ENCODE results near the gene IL18RAP. TPM values are rescaled to one million over a fixed set of nuclear protein-coding genes. Genes with fewer than 3 reads are reported as not detected.

Gene IL18RAP
- total RNA-seq, 1 donor from 2014 or later: not detected

DNA sequence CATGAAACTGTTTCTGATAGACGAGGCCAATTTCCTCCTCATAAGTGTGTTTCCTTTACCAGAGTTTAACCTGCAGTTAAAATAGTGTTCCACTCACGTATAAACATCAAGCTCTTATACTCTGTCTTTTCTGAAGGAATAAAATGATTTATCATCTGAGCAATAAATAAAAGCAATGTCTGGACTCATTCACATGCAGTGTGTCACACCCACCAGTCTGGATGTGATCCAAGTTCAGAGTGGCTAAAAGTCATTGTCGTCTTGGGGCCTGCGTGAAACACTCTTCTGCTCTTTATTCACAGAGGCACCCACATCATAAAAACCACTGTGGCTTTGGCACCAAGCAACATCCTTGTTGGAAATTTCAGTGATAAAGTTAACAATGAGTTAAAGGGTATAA is 30.5 kb downstream of the IL18RAP start:
- no peak for DNase-seq (ENCODE audit: low read depth)

DNA sequence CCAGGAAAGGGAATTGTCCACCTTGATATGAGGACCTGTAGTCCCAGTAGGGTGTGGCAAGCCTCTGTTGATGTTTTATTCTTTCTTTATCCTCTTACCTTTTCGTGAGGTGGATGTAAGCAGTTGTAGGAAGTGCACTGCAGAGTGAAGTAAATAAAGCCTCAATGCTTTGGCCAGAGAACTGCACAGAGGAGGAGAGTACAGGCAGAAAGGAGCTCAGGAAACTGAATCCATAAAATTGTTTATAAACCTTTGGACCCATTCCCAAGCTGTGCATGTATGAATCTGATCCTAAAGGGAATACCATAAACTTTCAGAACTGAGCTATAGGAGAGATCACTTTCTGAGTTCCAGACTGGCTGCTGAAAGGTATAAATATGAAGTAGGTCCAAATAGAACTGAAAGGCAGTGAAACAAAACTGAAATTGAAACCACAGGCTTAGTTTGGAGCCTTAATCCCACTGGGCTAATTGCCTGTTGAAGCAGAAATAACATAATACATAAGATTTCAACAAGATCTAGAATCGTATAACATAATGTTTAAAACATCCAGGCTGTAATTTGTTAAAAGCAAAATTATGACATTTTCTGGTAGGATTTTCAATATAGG is 32.2 kb downstream of the IL18RAP start:
- no peak for DNase-seq (ENCODE audit: low read depth)

DNA sequence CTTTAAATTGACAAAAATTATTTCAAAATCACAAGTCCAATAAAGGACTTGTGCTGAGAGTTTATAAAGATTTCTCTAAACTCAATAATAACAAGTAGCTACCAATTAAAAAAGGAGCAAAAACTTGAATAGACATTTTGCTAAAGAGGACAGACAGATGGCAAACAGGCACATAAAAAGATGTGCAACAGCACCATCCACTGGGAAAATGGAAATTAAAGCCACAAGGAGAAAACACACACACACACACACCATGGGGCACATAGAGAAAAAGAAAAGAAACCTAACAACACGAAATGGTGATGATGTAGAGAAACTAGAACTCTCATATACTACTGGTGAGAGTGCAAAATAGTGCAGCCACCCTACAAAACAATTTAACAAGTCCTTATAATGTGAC is 37.5 kb downstream of the IL18RAP start:
- DNase-seq (ENCODE audit: low read depth): no peak

DNA sequence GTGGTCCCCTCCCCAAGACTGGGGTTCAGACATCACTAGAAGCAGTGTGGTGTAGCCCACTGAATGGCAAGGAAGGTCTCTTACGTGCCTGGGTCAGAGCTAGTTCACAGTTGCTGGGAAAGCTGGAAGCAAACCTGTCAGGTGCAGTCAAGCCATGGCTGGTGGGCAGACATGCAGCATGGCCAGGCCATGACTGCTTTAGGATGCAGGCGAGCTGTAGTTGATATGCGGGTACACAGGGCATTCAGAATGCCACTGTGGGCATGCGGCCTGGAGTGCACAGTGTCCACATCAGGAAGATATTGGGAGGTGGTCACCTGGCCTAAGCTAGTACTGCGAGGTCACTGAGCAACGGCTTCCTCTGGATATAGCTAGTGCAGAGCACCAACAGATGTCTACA is 38.2 kb downstream of the IL18RAP start:
- DNase-seq (ENCODE audit: low read depth): no peak

DNA sequence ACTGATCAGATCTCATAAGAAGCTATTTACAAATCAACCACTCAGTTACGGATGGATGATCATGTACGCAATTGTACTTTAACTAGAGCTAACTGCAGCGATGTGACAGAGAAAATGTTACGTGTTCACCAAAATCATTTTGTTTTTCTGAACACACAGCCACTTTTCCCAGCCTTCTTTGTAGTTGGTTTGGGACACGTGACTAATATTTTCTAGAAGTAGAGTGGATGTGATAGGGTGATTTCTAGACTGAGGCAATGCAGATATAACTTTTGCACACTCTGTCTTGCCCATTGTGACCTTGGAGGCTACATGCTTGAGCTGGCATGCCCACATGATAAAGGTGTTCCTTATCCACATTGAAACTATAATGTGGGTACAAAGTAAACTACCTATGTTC is 40.2 kb downstream of the IL18RAP start:
- DNase-seq (ENCODE audit: low read depth): no peak

DNA sequence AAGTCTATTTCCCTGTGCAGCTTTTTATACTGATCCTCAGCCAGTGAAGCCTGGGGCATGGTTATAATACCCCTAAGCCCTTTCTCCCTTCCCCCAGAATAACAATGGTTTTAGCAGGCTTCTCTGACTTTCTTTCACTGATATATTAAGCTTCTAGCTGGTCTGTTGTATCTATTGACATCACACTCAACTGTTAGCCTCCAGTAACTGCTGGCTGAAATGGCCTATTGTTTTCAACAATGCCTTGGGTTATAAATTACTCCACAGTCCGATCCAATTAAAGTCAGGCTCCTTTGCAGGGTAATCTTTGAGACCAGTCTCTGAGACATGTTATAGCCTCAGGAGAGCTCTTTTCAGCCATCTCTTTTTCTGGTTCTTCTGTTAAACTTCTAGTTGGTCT is 47.2 kb downstream of the IL18RAP start:
- DNase-seq (ENCODE audit: low read depth): no peak

DNA sequence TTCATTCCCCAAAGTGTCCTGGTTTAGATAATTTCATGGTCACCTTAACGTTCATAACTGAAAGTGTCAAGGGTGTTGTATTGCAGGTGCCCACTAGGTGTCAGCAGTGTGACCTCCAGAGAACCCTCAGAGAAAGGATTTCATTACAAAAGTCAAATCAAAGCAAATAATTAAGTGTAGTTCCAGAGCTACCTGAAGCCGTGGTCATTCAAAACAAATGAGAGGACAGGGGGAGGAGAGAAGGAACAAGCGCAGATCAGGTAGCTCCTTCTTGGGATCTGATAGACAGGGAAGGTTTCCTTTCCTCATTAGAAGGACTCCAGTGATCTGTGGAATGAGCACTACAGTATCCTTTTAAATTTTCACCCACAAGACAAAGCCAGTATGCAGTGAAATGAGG is 50.1 kb downstream of the IL18RAP start, which contains the start of gene SLC9A4:
SLC9A4 (plus strand) TSS at position 207 of the 400 bp plus-strand sequence. CDS start 534 bp downstream, outside the sequence.
- DNase-seq (ENCODE audit: low read depth): peak; percentile 55

DNA sequence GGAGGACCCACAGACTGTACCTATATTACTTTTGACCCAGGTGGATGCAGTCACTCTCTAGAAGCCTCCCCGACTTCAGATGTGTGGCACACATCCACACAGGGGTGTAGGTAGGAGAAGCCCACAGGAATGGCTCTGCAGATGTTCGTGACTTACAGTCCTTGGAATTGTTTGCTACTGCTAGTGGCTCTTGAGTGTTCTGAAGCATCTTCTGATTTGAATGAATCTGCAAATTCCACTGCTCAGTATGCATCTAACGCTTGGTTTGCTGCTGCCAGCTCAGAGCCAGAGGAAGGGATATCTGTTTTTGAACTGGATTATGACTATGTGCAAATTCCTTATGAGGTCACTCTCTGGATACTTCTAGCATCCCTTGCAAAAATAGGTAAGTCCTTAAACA is 50.7 kb downstream of the IL18RAP start:
- no peak for DNase-seq (ENCODE audit: low read depth)

DNA sequence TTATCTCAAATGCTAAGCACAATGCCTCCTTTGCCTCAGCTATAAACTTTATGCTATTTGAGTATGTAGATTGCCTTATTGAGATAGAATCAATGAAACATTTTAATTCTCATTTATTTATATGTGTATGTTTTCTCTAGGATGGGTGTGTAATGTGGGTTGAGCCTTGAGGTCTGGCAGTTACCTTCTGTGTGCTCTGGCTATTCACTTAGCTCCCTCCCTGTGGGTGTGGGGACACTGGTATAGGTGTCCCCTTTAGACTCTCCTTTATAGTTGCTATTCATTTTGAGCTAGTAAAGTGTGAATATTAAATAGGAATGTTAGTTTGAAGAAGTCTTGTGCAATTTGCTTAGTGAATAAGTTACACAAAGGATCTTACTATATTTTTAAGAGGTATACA is 51.8 kb downstream of the IL18RAP start:
- no peak for DNase-seq (ENCODE audit: low read depth)

DNA sequence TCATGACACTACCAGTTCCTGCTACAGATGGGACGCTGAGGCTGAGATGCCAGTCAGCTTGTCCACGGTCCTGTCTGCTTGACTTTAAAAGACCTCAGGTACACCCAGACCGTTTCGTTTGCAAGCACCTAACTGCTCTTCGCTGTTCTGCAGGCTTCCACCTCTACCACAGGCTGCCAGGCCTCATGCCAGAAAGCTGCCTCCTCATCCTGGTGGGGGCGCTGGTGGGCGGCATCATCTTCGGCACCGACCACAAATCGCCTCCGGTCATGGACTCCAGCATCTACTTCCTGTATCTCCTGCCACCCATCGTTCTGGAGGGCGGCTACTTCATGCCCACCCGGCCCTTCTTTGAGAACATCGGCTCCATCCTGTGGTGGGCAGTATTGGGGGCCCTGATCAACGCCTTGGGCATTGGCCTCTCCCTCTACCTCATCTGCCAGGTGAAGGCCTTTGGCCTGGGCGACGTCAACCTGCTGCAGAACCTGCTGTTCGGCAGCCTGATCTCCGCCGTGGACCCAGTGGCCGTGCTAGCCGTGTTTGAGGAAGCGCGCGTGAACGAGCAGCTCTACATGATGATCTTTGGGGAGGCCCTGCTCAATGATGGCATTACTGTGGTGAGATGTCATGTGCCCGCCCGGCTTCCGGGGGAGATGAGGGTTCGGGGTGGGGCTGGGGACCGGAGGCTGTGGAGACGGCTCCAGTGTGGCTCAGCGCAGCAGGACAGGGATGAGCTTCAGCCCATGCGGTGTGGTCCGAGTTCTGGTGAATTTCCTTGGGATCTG is 55.9 kb downstream of the IL18RAP start:
- DNase-seq (ENCODE audit: low read depth): no peak

DNA sequence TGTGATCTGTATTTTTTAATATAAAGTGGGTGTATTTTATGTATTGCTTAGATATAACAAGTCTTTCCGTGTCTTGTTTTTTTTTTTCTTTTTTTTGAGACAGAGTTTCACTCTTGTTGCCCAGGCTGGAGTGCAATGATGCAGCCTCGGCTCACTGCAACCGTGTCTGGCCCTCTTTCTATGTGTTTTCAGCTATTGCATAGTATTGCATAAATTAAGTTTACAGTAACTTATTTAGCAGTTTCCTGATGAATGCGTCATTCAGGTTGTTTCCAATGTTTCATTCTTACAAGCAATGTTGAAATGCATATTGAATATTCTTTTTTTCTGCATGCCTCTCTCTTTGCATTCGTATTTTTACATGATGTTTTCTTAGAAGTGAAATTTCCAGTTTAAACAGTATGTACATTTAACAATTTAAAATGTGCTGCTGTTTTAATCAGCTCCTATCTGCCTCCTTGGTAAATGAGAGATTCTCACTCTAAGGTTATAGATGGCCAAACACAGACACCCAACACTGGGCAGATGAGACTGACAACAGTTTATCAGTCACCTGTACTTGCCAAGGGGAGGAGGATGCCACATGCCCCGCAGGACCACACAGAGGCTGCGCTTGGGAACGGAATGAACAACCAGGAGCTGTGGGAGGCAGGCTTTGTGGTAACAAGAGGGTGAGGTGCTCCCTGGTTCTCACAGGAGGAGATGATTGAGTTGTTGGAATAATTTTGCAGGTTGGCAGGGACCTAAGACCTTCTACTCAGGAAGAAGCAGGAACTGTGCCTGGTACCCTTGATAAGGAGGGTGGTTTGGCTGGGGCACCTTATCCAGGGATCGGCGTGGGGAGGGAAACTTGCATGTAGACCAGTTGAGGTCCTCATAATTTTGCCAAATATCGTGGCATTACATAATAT is 57.6 kb downstream of the IL18RAP start:
- DNase-seq (ENCODE audit: low read depth): no peak

DNA sequence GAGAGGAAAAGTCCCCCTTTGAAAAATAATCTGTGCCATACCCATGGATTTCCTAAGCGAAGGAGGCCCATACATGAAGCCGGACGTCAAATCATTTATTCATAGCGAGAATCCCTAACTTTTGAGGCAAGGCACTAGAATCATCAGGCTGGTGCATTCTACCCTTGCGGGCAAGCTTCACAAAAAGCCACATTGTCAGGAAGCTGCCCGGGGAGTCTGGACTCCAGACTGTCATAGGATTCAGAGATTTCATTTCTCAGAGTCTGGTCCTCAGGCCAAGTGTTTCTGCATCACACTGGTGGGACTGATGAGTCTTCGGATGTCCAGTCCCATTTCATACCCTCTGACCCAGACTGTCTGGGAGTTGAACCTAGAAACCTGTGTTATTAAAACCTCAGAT is 59.0 kb downstream of the IL18RAP start:
- no peak for DNase-seq (ENCODE audit: low read depth)

DNA sequence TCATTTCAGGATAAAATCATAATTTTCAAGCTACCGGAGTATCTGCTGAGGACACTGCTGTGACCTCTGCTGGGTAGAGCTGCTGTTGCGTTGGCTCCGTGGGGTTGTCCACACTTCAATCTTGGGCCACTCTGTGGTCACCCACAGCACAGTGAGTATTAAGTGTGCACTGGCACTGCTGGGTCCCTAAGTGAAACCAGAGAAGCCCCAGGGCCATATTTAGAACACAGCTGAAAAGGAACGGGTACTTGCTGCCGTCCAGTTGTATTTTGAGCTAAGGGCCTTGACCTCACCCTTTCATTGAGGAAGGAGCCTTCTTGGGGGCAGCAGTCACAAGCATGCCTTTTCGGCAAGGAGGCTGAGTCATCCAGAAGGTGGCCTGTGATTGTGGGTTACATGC is 60.1 kb downstream of the IL18RAP start:
- DNase-seq (ENCODE audit: low read depth): peak; percentile 92

DNA sequence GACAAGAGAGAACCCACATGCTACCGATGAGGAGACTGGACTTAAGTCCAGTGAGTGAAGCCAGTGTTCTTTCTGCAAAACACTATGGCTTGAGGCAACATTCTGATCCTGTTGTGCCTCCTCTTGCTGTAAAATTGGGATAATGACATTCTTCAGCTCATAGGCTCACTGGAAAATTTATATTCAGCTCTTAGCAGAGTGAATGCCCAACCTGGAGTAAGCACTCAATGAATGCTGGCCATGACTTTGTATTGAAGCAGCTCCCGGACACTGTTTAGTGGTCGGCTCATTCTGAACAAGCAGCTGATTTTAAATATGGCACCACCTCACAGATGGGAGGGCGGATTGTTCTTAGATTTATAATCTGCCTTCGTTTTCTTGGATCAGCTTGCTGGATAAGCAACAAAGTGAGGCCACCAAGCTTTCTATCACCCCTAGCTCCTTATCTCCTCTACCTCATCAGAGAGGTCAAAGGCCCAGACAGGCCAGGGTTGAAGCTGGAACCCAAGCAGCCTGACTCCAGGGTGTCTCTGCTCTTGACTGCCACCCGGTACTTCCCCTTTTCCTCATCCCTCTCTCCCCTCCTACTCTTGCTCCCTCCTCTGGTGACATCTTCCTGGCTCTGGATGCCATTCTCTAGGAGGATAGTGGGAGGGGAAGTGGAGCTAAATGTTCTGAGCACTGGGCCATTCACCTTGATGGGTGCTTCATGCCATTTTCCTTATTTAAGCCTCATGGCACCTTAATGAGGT is 61.5 kb downstream of the IL18RAP start:
- peak; percentile 32 for DNase-seq (ENCODE audit: low read depth)

DNA sequence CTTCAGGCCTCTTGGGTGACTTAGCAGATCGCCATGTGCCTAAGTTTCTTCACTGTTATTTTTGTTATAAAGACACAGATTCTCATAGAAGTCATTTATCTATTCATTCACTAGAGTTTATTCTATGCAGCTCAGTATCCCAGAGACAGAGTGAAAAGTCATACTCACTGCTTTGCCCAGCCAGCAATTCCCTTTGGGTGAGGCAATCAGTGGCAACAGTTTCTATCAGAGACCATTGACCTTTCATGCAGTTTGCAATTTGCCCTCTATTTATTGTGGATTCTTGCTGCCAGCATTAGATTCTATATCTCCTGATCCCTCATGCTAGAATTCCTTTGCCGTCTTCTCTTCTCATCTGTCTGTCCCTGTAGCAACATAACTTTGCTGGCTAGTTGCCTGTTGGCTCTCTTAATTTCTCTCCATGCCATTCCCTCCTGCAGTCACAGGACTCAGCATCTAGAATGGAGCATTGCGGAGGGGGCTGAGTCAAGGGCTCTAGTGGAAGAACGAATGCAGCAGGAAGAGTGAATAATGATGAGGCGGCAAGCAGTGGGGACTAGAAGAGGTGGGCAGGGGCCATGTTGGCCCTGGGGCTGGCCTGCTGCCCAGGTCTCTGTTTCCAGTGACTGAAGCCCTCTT is 62.3 kb downstream of the IL18RAP start:
- DNase-seq (ENCODE audit: low read depth): no peak

DNA sequence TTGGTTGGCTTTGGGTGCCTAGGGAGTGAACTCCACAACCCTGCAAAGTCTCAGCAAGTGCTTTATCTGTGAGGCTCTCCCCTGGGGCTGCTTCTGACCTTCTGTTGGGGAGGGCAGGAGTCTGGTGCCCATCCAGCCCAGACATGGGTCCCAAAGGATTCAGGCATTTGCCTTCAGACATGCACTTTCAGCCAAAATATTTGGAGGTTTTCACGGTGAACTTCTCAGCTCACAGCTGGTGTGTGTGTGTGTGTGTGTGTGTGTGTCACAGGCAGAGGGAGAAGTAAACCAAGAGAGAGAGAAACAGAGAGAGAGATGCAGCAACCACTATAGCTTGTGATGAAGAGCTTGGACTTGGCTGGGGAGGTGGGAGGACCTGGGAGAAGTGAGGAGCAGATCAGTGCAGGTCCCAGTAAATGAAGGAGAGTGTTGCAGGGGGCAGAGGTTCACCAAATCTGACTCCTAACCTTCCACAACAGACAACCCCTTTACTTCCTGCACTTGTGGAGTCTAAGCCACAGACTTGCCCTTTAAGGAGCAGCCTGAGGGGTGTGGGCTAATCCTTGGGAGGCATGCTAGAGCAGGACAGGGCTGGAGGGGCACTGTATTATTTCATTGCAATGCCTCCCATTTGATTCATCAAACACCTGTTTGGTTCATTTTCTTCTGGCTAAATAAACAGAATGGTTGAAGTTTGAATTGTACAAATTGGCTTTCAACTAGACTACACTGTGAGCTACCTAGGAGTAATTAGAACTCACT is 64.2 kb downstream of the IL18RAP start:
- peak; percentile 34 for DNase-seq (ENCODE audit: low read depth)

DNA sequence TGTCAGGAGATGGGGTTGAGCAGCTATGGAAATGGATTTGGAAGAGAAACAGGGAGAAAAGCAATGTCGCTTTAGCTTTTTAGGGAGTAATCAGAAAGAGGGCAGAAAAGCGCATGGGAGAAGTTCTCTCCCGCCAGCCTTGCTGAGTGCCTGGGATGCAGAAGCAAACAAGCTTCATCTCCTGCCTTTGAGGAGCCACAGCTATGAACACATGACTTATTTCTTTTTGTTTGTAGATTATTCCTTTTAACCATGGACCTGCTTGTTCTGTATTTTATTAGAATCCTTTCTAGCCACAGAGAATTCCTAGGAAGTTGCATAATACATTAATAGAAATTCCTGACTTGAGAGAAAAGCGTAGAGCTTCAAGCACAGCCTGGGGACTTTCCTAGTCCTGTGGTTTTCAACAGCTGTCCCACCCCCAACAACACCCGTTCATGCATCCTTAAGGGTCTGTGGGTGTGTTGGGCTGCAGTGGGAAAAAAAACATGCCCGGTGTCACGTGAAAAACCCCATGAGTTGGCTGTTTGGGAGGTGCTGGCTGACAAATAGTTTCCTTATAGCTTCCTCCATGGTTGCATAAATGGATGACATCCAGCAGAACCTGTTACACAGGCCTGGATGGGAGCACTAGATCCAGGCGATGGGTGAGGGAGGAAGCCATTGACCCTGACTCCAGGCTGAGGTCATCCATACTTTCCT is 65.0 kb downstream of the IL18RAP start:
- peak; percentile 88 for DNase-seq (ENCODE audit: low read depth)

DNA sequence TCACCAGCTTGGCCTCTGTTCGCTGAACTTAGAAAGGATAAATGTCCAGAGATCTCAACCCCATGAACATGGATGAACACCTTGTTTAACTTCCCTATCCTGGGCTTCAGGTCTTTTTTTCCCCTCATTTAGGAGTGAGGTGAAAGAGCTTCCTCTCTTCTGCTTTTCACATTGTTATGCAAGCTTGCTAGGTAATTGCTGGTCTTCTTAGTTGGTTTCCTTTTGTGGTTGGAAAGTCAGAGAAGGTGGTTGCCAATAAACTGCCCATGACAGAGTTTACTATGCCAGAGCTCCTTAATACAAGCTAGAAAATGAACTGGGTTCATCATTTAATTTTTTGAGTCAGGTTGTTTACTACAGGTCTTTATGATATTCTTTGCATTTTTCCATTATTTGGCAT is 66.7 kb downstream of the IL18RAP start:
- no peak for DNase-seq (ENCODE audit: low read depth)

DNA sequence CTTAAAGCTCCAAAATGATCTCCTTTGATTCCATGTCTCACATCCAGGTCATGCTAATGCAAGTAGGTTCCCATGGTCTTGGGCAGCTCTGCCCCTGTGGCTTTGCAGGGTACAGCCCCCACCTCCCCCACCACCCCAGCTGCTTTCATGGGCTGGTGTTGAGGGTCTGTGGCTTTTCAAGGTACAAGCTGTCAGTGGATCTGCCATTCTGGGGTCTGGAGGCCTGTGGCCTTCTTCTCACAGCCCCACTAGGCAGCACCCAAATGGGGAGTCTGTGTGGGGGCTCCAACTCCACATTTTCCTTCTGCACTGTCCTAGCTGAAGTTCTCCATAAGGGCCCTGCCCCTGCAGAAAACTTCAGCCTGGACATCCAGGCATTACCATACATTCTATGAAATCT is 69.0 kb downstream of the IL18RAP start:
- no peak for DNase-seq (ENCODE audit: low read depth)

All from myocyte (in vitro differentiated cells).